ENCODE data around the gene TK2. TPM values are rescaled to one million over a fixed set of nuclear protein-coding genes. Genes with fewer than 3 reads are reported as not detected.

TK2 gene
- total RNA-seq, 4 donors from 2014 or later = 15.7 to 20.6 (median 16.6) TPM

GRCh38 chr16:66483689-66484452, 66.1 kb downstream of the TK2 start:
- in situ Hi-C loops (cut with MboI; ENCODE audit: low pct_ligation_motif_present in 1 of 4, low pct_unique_long_range_greater_than_20kb in 1 of 4, low sequenced_read_pairs in 3 of 4) = loop anchor here in 2 of 4 donors (10.0 to 25.0 kb wide), 2 partner anchors 79 to 103 kb away; partner anchors contain the start of gene CMTM2 (in 2 of the 2)
- WGBS, 2 donors (ENCODE audit: low coverage in 1 of 2) = 40 to 64% methylated on average over 4 to 14 of the region's 14 CpGs

DNA sequence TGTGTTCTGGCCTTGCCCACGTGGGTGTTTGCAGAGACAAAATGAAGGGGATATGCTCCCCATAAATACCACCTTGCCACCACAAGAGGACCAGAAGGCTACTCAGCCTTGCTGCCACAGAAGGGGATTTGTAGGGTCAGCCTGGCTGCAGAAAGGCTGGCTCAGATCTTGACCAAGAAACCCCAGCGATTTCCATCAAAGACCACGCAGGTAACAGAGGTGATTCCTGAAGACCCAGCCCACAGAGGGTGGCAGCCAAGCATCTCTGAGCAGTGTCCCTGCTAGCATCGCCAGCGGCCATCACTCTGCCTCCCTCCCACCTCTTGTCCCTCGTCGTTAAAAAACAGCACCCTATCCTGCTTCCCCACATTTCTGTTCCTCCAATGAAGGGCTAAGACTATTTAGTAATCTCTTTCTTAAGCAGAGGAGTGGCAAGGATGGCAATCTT, 68.0 kb downstream of the TK2 start:
- TF ChIP-seq POLR2AphosphoS5 (IDR thresholded peaks at IDR 0.05) (no peak), POLR2A (IDR thresholded peaks at IDR 0.05) (no peak), EP300 (IDR thresholded peaks at IDR 0.05; ENCODE audit: low read depth) (no peak)
- TF ChIP-seq, protein P1, sequence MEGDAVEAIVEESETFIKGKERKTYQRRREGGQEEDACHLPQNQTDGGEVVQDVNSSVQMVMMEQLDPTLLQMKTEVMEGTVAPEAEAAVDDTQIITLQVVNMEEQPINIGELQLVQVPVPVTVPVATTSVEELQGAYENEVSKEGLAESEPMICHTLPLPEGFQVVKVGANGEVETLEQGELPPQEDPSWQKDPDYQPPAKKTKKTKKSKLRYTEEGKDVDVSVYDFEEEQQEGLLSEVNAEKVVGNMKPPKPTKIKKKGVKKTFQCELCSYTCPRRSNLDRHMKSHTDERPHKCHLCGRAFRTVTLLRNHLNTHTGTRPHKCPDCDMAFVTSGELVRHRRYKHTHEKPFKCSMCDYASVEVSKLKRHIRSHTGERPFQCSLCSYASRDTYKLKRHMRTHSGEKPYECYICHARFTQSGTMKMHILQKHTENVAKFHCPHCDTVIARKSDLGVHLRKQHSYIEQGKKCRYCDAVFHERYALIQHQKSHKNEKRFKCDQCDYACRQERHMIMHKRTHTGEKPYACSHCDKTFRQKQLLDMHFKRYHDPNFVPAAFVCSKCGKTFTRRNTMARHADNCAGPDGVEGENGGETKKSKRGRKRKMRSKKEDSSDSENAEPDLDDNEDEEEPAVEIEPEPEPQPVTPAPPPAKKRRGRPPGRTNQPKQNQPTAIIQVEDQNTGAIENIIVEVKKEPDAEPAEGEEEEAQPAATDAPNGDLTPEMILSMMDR (IDR thresholded peaks at IDR 0.05) = no peak
- Histone ChIP-seq H3K27ac (no peak overlapping the region), H3K36me3 (no peaks in the 10 kb centered on the region), H3K4me3 (no peak overlapping the region), H3K27me3 (peaks cover 4% of the 10 kb centered on the region), H3K9me3 (no peaks in the 10 kb centered on the region), H3K4me1 (peaks cover 0 to 6% (median 5%) of the 10 kb centered on the region in 4 donors)
- in situ Hi-C loops (cut with MboI; ENCODE audit: low pct_ligation_motif_present in 1 of 4, low pct_unique_long_range_greater_than_20kb in 1 of 4, low sequenced_read_pairs in 3 of 4) = loop anchor here in 2 of 4 donors (10.0 to 25.0 kb wide), 2 partner anchors 77 to 105 kb away; partner anchors contain the start of gene CMTM2 (in 2 of the 2)
- 50 to 75% methylated on average over 2 to 7 of the region's 7 CpGs for WGBS, 2 donors (ENCODE audit: low coverage in 1 of 2)
- no peak for DNase-seq
- intact Hi-C loops (cut with DNase I; ENCODE audit: low total_unique reads) = no loop called here

More at GRCh38 chr16:66483689-66484452, 66.1 kb downstream of the TK2 start:
- Histone ChIP-seq H3K36me3 (no peaks in the 10 kb centered on the region), H3K4me1 (peaks cover 0 to 11% (median 8%) of the 10 kb centered on the region in 4 donors), H3K4me3 (no peak overlapping the region), H3K27me3 (no peaks in the 10 kb centered on the region), H3K9me3 (no peaks in the 10 kb centered on the region), H3K27ac (no peak overlapping the region)
- intact Hi-C loops (cut with DNase I; ENCODE audit: low total_unique reads) = no loop called here
- TF ChIP-seq POLR2A (IDR thresholded peaks at IDR 0.05) = no peak
- no peak for TF ChIP-seq POLR2AphosphoS5 (IDR thresholded peaks at IDR 0.05)
- TF ChIP-seq, protein P1 (IDR thresholded peaks at IDR 0.05) = peak; percentile 86 to 94 (median 92)
- TF ChIP-seq EP300 (IDR thresholded peaks at IDR 0.05; ENCODE audit: low read depth) = no peak
- DNase-seq = peak; percentile 78

- intact Hi-C loops (cut with DNase I; ENCODE audit: low total_unique reads) = no loop called here
- no peak overlapping the region for H3K27ac ChIP-seq
- H3K9me3 ChIP-seq = no peaks in the 10 kb centered on the region
- H3K36me3 ChIP-seq = no peaks in the 10 kb centered on the region
- TF ChIP-seq, protein P1 (IDR thresholded peaks at IDR 0.05) = no peak
- TF ChIP-seq EP300 (IDR thresholded peaks at IDR 0.05; ENCODE audit: low read depth) (no peak), POLR2A (IDR thresholded peaks at IDR 0.05) (no peak), POLR2AphosphoS5 (IDR thresholded peaks at IDR 0.05) (no peak)
- peaks cover 5% of the 10 kb centered on the region for H3K27me3 ChIP-seq
- 82% methylated on average over 24 of the region's 25 CpGs; no CpG with 5 or more reads in 1 of the 2 donors for WGBS, 2 donors (ENCODE audit: low coverage in 1 of 2)
- no peak for DNase-seq
- no peak overlapping the region for H3K4me3 ChIP-seq
- no peaks in the 10 kb centered on the region for H3K4me1 ChIP-seq
- in situ Hi-C loops (cut with MboI; ENCODE audit: low pct_ligation_motif_present in 1 of 4, low pct_unique_long_range_greater_than_20kb in 1 of 4, low sequenced_read_pairs in 3 of 4) = loop anchor here in 2 of 4 donors (10.0 to 25.0 kb wide), 2 partner anchors 77 to 106 kb away; partner anchors contain the start of gene CMTM2 (in 2 of the 2)
Observed at GRCh38 chr16:66481081-66481942, 68.6 kb downstream of the TK2 start.

All from transverse colon (tissue), 4 donors.